ENCODE data around the gene ZNF594.
"Not testable (repeated sequence)": the region's sequence is repeated elsewhere in the genome, so short reads cannot be mapped to it uniquely, and the experiment has no call there.

ZNF594 gene

DNA sequence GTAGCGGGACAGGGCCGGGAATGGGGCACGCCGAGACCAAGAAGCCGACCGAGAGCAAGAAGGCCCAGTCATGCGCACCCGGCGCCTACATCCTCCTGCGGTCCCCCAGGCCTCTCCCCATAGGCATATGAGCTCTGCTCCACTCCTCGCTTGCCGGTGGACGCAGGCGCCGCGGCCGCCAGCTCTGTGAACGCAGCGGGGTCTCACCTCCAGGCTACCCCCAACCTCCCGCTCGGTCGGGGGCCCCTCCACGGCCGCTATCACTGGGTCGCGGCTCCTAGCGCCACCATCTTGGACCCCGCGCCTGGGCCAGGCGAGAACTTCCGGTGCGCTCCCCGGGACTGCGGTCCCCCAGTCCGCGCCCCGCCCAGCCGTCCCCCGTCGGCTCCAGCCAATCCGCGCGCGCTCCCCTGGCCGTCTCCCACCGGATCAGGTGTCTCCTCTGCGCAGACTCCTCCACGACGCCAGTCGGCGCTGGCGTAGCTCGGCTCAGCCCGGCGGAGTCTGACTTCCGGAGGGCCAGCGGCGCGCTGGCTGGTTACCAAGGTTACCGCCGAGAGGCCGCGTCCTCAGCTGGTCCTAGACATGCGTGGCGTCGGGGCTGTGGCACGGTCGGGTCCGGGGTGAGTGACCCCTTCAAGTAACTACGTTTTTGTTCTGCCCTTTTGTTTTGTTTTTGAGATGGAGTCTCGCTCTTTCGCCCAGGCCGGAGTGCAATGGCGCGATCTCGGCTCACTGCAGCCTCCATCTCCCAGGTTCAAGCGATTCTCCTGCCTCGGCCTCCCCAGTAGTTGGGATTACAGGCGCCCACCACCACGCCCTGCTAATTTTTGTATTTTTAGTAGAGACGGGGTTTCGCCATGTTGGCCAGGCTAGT is at the start of gene ZNF594:
Gene ZNF594 (minus strand): TSS at position 328 of the 877 bp plus-strand sequence. CDS start 7,612 bp downstream, outside the sequence.
- peak; percentile 95 for DNase-seq

DNA sequence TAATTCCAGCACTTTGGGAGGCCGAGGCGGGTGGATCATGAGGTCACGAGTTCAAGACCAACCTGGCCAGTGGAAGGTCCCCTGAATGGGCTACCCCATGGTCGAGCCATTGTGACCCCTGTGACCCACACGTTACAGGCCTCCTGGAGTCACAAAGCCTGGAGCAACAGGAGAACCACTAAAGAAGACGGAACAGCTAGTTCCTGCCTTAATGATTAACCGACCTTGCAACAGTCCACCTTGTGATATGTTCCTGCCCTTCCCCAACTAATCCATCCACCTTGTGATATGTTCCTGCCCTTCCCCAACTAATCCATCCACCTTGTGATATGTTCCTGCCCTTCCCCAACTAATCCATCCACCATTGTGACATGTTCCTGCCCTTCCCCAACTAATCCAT is 48.1 kb upstream of the ZNF594 start:
- not testable (repeated sequence) for DNase-seq

DNA sequence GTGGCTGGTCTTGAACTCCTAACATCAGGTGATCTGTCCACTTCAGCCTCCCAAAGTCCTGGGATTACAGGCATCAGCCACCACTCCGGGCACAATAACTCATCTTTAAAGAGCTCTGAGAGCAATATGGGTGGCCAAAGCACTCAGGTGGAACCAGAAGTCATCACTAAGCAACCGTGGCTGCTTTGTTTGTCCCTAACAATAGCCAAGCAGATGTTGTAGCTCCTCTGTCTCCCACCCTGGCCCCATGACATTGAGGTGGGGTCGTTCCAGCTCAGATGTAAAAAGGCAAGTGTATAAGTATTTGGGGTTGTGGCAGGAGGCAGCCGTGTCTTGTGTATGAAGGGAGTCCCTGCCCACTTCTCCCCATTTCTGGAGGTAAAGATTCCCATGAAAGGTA is 46.7 kb upstream of the ZNF594 start:
- no peak for DNase-seq

DNA sequence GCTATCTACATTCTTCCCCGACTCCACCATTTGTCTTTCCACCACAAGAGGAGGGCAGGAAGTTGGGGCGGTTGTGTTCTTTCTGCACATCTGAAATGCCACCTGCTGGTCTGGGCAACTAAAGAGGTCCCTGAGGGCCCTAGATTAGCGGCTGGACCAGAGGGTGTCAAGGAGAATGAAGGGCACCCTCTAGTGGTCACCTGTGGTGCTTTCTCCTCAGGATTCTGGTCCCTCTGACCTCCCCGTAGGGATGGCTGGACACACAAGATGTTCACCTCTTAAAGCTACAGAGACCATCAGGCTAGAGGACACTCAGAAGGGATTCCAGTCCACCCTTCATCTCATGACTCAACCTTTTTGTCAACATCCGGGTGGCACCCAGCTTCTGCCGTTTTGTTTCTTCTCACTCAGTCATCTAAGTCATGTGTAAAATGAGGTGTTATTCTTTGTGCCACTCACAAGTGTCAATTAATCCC is 45.9 kb upstream of the ZNF594 start:
- peak; percentile 85 for DNase-seq

DNA sequence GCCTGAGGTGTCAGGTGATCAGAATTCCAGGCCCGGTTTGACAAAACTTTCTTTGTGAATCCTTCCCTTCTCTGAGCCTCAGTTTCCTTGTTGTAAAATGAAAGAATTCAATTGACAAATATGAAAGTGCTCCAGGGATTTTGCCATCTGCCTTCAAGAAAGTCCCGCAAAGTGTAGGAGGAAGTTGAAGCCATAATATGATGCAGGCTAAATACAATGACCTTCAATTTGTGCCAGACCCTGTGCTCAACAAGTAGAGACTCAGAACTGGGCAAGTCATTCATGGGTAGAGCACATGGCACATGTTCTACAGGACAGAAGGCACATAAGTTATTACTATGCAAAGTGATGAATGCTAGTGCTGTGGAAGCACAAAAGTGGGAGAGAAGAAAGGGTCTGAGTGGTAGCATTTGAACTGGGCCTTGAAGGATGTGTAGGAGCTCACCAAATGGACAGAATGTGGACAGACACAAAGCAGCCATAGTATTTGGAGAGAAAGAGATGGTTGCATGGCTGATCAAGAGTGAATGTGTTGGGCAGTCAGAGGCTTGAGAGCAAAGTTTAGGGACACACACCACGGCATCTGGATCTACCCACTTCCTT is 45.4 kb upstream of the ZNF594 start:
- DNase-seq: no peak

- DNase-seq: no peak
Measured at GRCh38 chr17:5234645-5235576, 43.2 kb upstream of the ZNF594 start, which contains the start of gene SCIMP. Gene SCIMP, minus strand, starts transcription at chr17:5234860. Its CDS starts 105 bp downstream, at chr17:5234755.

DNA sequence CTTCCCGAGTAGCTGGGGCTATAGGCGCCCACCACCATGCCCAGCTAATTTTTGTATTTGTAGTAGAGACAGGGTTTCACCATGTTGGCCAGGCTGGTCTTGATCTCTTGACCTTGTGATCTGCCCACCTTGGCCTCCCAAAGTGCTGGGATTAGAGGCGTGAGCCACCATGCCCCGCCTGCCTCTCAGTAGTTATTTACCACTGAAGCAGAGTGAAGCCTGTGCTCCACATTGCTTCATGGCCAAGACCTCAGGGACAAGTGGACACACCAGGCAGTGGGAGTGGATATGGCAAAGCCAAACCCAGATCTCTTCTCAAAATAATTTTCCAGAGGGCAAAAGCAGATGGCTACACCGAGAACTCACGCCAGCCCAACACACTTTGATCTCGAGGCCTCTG is 41.8 kb upstream of the ZNF594 start:
- not testable (repeated sequence) for DNase-seq

- no peak for DNase-seq
Measured at GRCh38 chr17:5226940-5227878, 35.5 kb upstream of the ZNF594 start.

DNA sequence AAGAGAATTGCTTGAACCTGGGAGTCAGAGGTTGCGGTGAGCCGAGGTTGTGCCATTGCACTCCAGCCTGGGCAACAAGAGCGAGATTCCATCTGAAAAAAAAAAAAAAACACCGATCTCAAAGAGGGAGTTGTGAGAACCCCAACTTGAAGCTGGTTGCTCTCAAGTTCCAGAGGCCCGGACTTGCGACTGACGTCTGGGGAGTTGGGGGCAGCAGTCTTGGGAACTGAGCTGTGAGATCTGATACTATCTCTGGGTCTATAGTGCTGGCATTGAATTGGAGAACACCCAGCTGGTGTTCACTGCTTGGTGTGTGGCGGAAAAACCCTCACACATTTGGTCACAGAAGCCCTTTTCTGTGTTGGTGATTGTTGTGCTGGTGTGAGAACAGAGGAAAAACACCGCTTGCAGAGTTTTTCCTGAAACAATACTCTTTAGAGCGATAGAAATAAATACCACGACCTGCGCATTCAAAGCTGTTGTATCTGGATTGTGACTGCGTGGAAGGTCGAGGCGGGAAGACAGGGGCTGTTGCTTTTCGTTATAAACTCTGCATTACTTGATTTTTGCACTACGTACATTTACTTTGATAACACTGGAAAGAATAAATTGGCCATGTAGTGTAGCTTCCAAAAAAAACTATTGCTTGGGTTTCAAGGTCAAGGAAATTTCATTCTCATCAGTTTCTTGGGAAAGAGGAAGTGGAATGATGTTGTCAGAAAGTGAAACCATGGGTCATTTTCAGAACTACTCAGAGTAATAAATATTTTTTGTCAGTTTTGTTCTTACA is 34.2 kb upstream of the ZNF594 start:
- no peak for DNase-seq

DNA sequence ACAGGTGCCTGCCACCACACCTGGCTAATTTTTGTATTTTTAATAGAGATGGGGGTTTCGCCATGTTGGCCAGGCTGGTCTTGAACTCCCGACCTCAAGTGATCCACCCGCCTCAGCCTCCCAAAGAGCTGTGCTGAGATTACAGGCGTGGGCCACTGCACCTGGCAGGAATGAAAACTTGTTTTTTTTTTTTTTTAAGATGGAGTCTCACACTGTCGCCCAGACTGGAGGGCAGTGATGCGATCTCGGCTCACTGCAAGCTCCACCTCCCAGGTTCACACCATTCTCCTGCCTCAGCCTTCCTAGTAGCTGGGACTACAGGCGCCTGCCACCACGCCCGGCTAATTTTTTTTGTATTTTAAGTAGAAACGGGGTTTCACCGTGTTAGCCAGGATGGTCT is 30.2 kb upstream of the ZNF594 start:
- not testable (repeated sequence) for DNase-seq

DNA sequence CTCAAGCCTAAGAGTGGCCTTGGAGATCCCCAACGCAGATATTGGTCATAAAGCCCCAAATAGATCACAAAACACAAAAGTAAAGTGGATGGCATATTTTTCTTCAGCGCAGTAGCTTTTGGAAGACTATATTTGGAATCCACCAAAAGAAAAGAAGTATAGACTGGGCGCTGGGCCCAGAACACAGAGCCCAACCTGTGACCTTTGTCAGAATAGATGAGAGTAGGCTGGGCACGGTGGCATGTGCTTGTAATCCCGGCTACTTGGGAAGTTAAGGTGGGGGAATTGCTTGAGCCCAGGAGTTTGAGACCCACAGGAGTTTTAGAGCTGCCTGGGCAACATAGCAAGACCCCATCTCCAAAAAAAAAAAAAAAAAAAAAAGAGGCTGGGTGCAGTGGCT is 28.4 kb upstream of the ZNF594 start:
- no peak for DNase-seq

- DNase-seq: no peak
Measured at GRCh38 chr17:5219536-5219935, 27.9 kb upstream of the ZNF594 start.

GRCh38 chr17:5217562-5217961 is 25.9 kb upstream of the ZNF594 start:
- DNase-seq: not testable (repeated sequence)

- DNase-seq: no peak
Measured at GRCh38 chr17:5211458-5211857, 19.8 kb upstream of the ZNF594 start.

GRCh38 chr17:5210614-5211252 is 19.1 kb upstream of the ZNF594 start:
- no peak for DNase-seq

GRCh38 chr17:5210091-5210490 is 18.4 kb upstream of the ZNF594 start:
- DNase-seq: no peak

GRCh38 chr17:5209396-5209795 is 17.7 kb upstream of the ZNF594 start:
- DNase-seq: no peak

DNA sequence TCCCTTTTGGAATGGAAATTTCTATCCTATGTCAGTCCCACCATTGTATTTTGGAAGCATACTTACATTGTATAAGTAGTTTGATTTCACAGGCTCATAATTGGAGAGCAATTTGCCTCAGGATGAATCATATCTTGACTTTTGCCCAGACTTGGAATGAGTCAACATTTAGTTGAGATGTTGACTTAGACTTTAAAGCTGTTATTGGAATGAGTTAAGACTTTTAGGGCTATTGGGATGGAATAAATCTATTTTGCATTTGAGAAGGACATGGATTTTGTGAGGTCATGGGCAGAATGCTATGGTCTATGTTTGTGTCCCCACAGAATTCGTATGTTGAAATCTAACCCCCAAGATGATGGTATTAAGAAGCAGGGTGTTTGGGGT is 12.2 kb upstream of the ZNF594 start:
- no peak for DNase-seq

DNA sequence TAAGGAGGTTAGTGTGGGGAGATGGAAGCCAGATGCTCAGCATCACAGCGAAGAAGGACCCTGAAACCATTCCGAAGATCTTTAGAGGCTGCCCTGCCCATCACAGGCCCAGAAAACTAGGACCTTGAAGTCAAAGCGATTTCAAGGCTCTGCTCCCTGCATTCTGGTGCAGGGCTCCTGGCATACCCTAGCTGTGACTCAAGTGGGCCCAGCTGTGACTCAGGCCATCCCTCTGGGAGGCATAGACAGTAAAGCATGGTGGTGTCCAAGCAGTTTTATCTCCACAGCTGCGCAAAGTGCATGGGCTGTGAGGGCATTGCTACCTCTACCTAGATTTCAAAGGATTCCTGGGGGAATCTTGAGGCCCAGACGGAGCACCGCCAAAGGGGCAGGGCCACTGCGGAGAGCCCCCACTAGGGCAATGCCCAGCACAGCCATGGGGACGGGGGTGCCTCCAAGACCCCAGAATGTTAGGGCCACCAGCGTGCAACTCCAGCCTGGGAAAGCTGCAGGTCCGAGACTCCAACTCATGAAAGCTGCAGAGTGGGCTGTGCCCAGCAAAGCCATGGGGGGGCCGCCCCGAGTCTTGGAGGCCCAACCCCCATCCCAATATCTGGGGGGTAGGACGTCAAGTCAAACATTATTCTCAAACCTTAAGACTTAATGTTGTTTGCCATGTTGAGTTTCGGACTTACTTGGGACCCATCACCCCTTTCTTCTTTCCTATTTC is 11.7 kb upstream of the ZNF594 start:
- DNase-seq: no peak

DNA sequence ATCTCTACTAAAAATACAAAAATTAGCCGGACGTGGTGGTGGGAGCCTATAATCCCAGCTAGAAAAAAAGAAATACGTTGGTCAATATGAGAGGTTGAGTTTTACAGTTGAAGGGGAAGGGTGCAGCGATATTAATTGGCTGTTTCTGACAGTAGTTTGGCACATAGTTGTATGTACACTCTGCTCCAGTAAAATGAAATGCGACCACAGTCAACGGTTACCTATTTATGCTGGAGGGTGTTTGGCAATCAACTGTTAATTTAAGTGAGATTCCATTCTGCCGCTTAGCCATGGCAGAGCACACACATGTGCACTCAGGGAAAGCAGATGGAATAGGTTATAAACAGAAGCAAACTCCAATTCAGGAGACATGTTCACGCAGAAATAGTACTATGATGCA is 9.3 kb upstream of the ZNF594 start:
- no peak for DNase-seq

Measured in hematopoietic multipotent progenitor cell treated with erythropoietin and hydrocortisone succinate and interleukin-3 and kit ligand, for 8 days (in vitro differentiated cells).